ENCODE measurements around the gene CLASP2. TPM values are rescaled to one million over a fixed set of nuclear protein-coding genes. Genes with fewer than 3 reads are reported as not detected.

The CLASP2 gene
- total RNA-seq, 2 experiments from 2014 or later: 63.4 to 73.1 TPM

DNA sequence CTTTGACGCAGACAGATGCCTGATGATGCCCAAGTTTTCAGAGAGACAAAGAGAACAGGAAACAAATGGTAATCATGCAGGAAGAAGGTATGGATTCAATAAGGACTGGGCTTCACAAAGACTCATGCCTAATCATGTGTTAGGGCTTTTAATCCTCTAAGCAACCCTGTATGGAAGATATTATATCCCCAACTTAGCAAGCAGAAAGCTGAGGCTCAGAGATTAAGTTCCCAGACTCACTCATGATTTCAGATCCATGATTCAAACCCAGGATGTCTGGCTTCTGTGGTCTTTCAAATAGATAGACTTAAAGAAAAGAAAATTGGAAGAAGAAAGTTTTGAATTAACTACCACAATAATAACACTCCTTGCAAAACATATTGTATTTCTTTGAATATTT lies 4.1 kb upstream of the CLASP2 start:
- Mint-ChIP-seq H3K4me3 (no peak overlapping the region), H3K36me3 (ENCODE audit: low read depth) (peaks cover 5% of the 10 kb centered on the region), H3K4me1 (ENCODE audit: low read depth) (no peaks in the 10 kb centered on the region), H3K27ac (no peak overlapping the region), H3K9me3 (no peaks in the 10 kb centered on the region), H3K27me3 (peaks cover 5% of the 10 kb centered on the region)
- DNase-seq (no peak), ATAC-seq (ENCODE audit: poor library complexity) (no peak)
- H3K4me3 ChIP-seq (ENCODE audit: low read length): no peak overlapping the region
- no peaks in the 10 kb centered on the region for H3K9me3 ChIP-seq (ENCODE audit: control insufficient read depth in 1 of 2, insufficient read depth in 1 of 2, low read length in 2 of 2)
- TF ChIP-seq CTCF (IDR thresholded peaks at IDR 0.05): no peak
- intact Hi-C loops (cut with DNase I, micrococcal nuclease): no loop called here
- no peak overlapping the region for H3K27ac ChIP-seq (ENCODE audit: low read depth in 1 of 2, low read length in 2 of 2)
- H3K4me1 ChIP-seq (ENCODE audit: insufficient read depth, low read length): peaks cover 4% of the 10 kb centered on the region
- ChIA-PET POLR2A (no interaction called here), CTCF (interaction anchor here (0.6 to 0.9 kb wide), 2 partner anchors 76 to 154 kb away, joined by 3 to 4 read pairs; no protein-coding TSS in a partner anchor)
- H3K36me3 ChIP-seq (ENCODE audit: insufficient read depth, low read length): no peaks in the 10 kb centered on the region
- peaks cover 0 to 2% of the 10 kb centered on the region in 2 experiments for H3K27me3 ChIP-seq (ENCODE audit: control insufficient read depth in 1 of 2, insufficient read depth in 2 of 2, low read length in 2 of 2)

GRCh38 chr3:33718595-33718907 lies 497 bp upstream of the CLASP2 start:
- Mint-ChIP-seq H3K27me3 (no peaks in the 10 kb centered on the region), H3K9me3 (no peaks in the 10 kb centered on the region), H3K4me1 (ENCODE audit: low read depth) (peaks cover 3% of the 10 kb centered on the region), H3K27ac (no peak overlapping the region), H3K36me3 (ENCODE audit: low read depth) (peaks cover 10% of the 10 kb centered on the region), H3K4me3 (peak overlapping the region; percentile 99)
- DNase-seq: peak in 1 of 14 experiments; percentile 34
- Histone ChIP-seq H3K9me3 (ENCODE audit: control insufficient read depth in 1 of 2, insufficient read depth in 1 of 2, low read length in 2 of 2) (no peaks in the 10 kb centered on the region), H3K4me3 (ENCODE audit: low read length) (peak overlapping the region; percentile 92), H3K4me1 (ENCODE audit: insufficient read depth, low read length) (peaks cover 14% of the 10 kb centered on the region), H3K36me3 (ENCODE audit: insufficient read depth, low read length) (no peaks in the 10 kb centered on the region), H3K27ac (ENCODE audit: low read depth in 1 of 2, low read length in 2 of 2) (peak overlapping the region; percentile 84 to 88), H3K27me3 (ENCODE audit: control insufficient read depth in 1 of 2, insufficient read depth in 2 of 2, low read length in 2 of 2) (peaks cover 0 to 2% of the 10 kb centered on the region in 2 experiments)
- no peak for ATAC-seq (ENCODE audit: poor library complexity)
- no peak for TF ChIP-seq CTCF (IDR thresholded peaks at IDR 0.05)
- CTCF ChIA-PET: no interaction called here
- intact Hi-C loops (cut with DNase I, micrococcal nuclease): loop anchor here (5.0 to 10.0 kb wide), 4 partner anchors 81 to 344 kb away; partner anchors contain the start of gene UBP1 (in 1 of the 2)
- POLR2A ChIA-PET: no interaction called here

DNA sequence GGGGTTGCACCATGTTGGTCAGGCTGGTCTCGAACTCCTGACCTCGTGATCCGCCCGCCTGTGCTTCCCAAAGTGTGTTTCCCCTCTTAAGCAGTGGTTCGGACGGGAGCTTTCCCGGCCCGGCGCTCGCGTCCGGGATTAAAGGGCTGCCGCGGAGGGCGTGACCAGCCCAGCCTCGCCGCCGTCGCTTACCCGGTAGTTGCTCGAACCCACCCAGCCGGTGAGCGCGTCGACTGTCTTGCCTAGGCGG lies 513 bp downstream of the CLASP2 start:
- POLR2A ChIA-PET: interaction anchor here (1.1 to 1.4 kb wide), 2 partner anchors 81 to 277 kb away, joined by 9 to 11 read pairs; partner anchors contain the start of gene PDCD6IP
- ATAC-seq (ENCODE audit: poor library complexity) (peak; percentile 47), DNase-seq (peak in 5 of 14 experiments; percentile 34 to 69 (median 43))
- no peak for TF ChIP-seq CTCF (IDR thresholded peaks at IDR 0.05)
- peaks cover 0 to 2% of the 10 kb centered on the region in 2 experiments for H3K27me3 ChIP-seq (ENCODE audit: control insufficient read depth in 1 of 2, insufficient read depth in 2 of 2, low read length in 2 of 2)
- H3K36me3 Mint-ChIP-seq (ENCODE audit: low read depth): peaks cover 10% of the 10 kb centered on the region
- CTCF ChIA-PET: interaction anchor here (1.5 to 1.6 kb wide), 2 partner anchors 74 to 82 kb away, joined by 4 to 6 read pairs; no protein-coding TSS in a partner anchor
- H3K36me3 ChIP-seq (ENCODE audit: insufficient read depth, low read length): no peaks in the 10 kb centered on the region
- H3K4me1 Mint-ChIP-seq (ENCODE audit: low read depth): peaks cover 5% of the 10 kb centered on the region
- peak overlapping the region; percentile 72 to 88 for H3K27ac ChIP-seq (ENCODE audit: low read depth in 1 of 2, low read length in 2 of 2)
- intact Hi-C loops (cut with DNase I, micrococcal nuclease): loop anchor here (1.0 to 10.0 kb wide), 5 partner anchors 80 to 343 kb away; partner anchors contain the start of gene UBP1 (in 1 of the 2)
- H3K9me3 Mint-ChIP-seq: no peaks in the 10 kb centered on the region
- H3K4me3 Mint-ChIP-seq: peak overlapping the region; percentile 99
- no peak overlapping the region for H3K27ac Mint-ChIP-seq
- peaks cover 14% of the 10 kb centered on the region for H3K4me1 ChIP-seq (ENCODE audit: insufficient read depth, low read length)
- peak overlapping the region; percentile 92 for H3K4me3 ChIP-seq (ENCODE audit: low read length)
- no peaks in the 10 kb centered on the region for H3K27me3 Mint-ChIP-seq
- no peaks in the 10 kb centered on the region for H3K9me3 ChIP-seq (ENCODE audit: control insufficient read depth in 1 of 2, insufficient read depth in 1 of 2, low read length in 2 of 2)

All from CD4-positive, alpha-beta T cell (primary cell).